ENCODE data around the gene CMTM8. TPM values are rescaled to one million over a fixed set of nuclear protein-coding genes. Genes with fewer than 3 reads are reported as not detected.
"Not testable (repeated sequence)": the region's sequence is repeated elsewhere in the genome, so short reads cannot be mapped to it uniquely, and the experiment has no call there.

Gene CMTM8
- total and polyA plus RNA-seq, 7 experiments from 2014 or later, result 7.4 to 13.6 (median 8.6) TPM

DNA sequence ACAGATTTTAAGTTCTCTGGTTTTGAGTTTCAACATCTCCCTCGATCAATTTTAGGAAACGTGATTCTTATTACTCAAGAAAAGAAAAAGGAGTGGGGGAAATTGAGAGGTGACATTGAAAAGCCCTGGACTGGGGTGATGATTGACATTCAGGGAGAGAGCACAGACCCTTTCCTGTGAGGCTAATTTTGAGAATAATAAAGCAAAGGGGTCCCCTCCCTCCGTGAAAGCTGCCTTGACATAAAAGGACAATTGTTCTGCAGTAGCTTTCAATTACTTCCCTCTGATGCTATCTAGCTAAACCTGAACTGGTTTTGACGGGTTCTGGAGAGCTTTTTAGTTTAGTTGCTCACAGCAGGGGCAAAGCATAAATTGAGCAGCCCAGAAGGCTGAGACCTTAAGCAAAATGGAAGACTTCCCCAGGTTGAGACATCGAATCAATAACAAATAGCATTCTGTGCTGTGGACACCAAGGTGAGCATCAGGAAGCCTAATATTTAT lies 14.4 kb upstream of the CMTM8 start:
- Mint-ChIP-seq H3K4me3 (no peak overlapping the region), H3K4me1 (peaks cover 0 to 7% (median 2%) of the 10 kb centered on the region in 7 donors), H3K36me3 (peaks cover 0 to 23% (median 1%) of the 10 kb centered on the region in 5 donors), H3K27ac (peak overlapping the region in 1 of 9 donors; percentile 36), H3K9me3 (peaks cover 0 to 21% (median 11%) of the 10 kb centered on the region in 11 donors), H3K27me3 (peaks cover 0 to 12% (median 0%) of the 10 kb centered on the region in 5 donors)
- POLR2A ChIA-PET, result no interaction called here
- no peaks in the 10 kb centered on the region for H3K36me3 ChIP-seq (ENCODE audit: control insufficient read depth in 2 of 3, insufficient read depth in 3 of 3, low read length in 3 of 3)
- no peaks in the 10 kb centered on the region for H3K27me3 ChIP-seq (ENCODE audit: control insufficient read depth in 2 of 2, insufficient read depth in 2 of 2, low read length in 2 of 2)
- ATAC-seq (no peak), DNase-seq (no peak)
- no peak overlapping the region for H3K4me3 ChIP-seq (ENCODE audit: low read length)
- no peaks in the 10 kb centered on the region for H3K9me3 ChIP-seq (ENCODE audit: control insufficient read depth in 2 of 3, low read length in 3 of 3)
- no peaks in the 10 kb centered on the region for H3K4me1 ChIP-seq (ENCODE audit: control insufficient read depth in 2 of 2, insufficient read depth in 2 of 2, low read length in 2 of 2)
- CTCF ChIA-PET, result no interaction called here
- no peak overlapping the region for H3K27ac ChIP-seq (ENCODE audit: low read depth, low read length)
- intact Hi-C loops (cut with micrococcal nuclease), result no loop called here

DNA sequence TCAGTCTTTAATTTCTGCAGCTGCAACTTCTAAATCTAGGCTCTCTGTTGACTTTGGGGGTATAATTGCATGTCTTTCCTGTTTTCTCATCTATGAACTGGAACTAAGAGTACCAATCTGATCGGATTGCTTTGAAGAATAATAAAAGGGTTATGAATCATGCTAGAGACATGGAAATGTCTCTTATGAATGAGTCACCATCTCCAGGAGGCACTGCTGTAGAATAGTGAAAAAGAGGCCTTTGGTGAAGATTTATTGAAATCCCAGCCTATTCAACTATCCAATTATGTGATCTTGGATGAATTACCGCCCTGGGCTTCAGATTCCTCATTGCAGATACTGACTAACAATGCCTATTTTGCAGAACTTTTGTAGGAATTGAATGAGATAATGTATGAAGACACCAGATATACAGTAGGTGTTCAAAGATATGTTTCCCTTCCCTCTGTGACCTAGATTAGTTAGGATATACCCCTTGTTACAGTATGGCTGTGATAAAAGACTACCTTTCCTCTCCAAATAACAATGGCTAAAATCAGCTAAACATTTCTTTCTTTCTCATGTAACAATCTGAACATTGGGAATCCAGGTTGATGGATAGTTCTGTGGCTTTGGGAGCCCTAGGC lies 11.5 kb upstream of the CMTM8 start:
- Histone ChIP-seq H3K4me1 (ENCODE audit: control insufficient read depth in 2 of 2, insufficient read depth in 2 of 2, low read length in 2 of 2) (no peaks in the 10 kb centered on the region), H3K36me3 (ENCODE audit: control insufficient read depth in 2 of 3, insufficient read depth in 3 of 3, low read length in 3 of 3) (no peaks in the 10 kb centered on the region), H3K27ac (ENCODE audit: low read depth, low read length) (no peak overlapping the region), H3K4me3 (ENCODE audit: low read length) (no peak overlapping the region), H3K27me3 (ENCODE audit: control insufficient read depth in 2 of 2, insufficient read depth in 2 of 2, low read length in 2 of 2) (no peaks in the 10 kb centered on the region), H3K9me3 (ENCODE audit: control insufficient read depth in 2 of 3, low read length in 3 of 3) (no peaks in the 10 kb centered on the region)
- ATAC-seq (no peak), DNase-seq (no peak)
- Mint-ChIP-seq H3K27ac (no peak overlapping the region), H3K27me3 (peaks cover 0 to 12% (median 0%) of the 10 kb centered on the region in 5 donors), H3K4me1 (peaks cover 0 to 5% (median 2%) of the 10 kb centered on the region in 7 donors), H3K36me3 (peaks cover 0 to 9% (median 0%) of the 10 kb centered on the region in 5 donors), H3K4me3 (no peak overlapping the region), H3K9me3 (peaks cover 0 to 6% (median 0%) of the 10 kb centered on the region in 11 donors)
- intact Hi-C loops (cut with micrococcal nuclease), result no loop called here
- POLR2A ChIA-PET, result no interaction called here
- CTCF ChIA-PET, result interaction anchor here (0.7 to 0.8 kb wide), 2 partner anchors 13 to 90 kb away, joined by 3 read pairs; no protein-coding TSS in a partner anchor

DNA sequence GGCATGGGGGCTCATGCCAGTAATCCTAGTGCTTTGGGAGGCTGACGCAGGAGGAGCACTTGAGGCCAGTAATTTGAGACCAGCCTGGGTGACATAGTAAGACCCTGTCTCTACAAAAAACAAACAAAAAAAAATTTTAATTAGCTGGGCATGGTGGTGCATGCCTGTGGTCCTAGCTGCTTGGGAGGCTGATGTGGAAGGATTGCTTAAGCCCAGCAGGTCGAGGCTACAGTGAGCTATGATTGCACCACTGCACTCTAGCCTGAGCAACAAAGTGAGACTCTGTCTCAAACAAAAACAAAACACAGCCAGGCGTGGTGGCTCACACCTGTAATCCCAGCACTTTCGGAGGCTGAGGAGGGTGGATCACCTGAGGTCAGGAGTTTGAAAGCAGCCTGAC lies 9.7 kb upstream of the CMTM8 start:
- H3K9me3 ChIP-seq (ENCODE audit: control insufficient read depth in 2 of 3, low read length in 3 of 3); DNase-seq; H3K4me3 ChIP-seq (ENCODE audit: low read length); H3K27ac Mint-ChIP-seq; H3K27me3 ChIP-seq (ENCODE audit: control insufficient read depth in 2 of 2, insufficient read depth in 2 of 2, low read length in 2 of 2); H3K4me1 Mint-ChIP-seq; CTCF ChIA-PET; H3K4me1 ChIP-seq (ENCODE audit: control insufficient read depth in 2 of 2, insufficient read depth in 2 of 2, low read length in 2 of 2); H3K27ac ChIP-seq (ENCODE audit: low read depth, low read length); ATAC-seq; intact Hi-C loops (cut with micrococcal nuclease); H3K9me3 Mint-ChIP-seq; H3K36me3 ChIP-seq (ENCODE audit: control insufficient read depth in 2 of 3, insufficient read depth in 3 of 3, low read length in 3 of 3); H3K36me3 Mint-ChIP-seq; POLR2A ChIA-PET; H3K4me3 Mint-ChIP-seq: not testable (repeated sequence)
- H3K27me3 Mint-ChIP-seq, result peaks cover 0 to 10% (median 0%) of the 10 kb centered on the region in 5 donors

DNA sequence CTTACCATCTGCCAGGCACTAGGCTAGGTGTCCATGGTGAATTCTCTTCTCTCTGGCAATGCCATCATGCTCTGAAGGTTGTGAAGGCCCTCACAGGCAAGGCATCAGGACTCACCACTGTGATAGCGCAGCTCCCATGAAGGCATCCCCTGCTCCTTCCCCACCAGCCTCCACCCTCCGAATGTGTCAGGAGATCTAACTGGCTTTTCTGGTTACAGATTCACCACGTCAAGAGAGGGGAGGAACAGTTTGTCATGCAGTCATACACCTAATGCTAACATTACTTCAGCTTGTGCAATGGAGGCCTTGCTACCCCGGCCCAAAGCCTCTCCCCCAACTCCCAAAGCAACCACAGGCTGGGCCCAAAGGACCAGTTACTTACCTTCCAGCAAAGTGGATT lies 8.9 kb upstream of the CMTM8 start:
- peaks cover 0 to 3% (median 0%) of the 10 kb centered on the region in 5 donors for H3K27me3 Mint-ChIP-seq
- no peak overlapping the region for H3K27ac Mint-ChIP-seq

DNA sequence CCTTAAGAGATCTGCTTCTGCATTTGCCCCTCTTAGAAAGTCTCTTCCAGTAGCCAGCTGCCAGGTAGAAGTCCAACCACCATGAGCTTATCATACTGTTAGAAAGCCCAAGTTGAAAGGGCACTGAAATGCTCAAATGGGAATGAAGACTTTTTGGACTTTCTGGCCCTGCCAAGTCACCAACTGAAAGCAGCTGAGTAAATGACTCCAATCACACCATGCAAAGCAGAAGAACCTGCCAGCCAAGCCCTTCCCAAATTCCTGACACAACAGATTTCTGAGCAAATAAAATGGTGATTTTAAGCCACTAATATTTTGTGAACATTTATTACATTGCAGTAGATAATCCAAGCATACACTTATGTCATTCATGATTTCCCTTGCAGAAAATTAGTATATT lies 2.1 kb upstream of the CMTM8 start:
- peak overlapping the region in 3 of 9 donors; percentile 2 to 63 (median 47) for H3K27ac Mint-ChIP-seq
- Histone ChIP-seq H3K9me3 (ENCODE audit: control insufficient read depth in 2 of 3, low read length in 3 of 3) (no peaks in the 10 kb centered on the region), H3K36me3 (ENCODE audit: control insufficient read depth in 2 of 3, insufficient read depth in 3 of 3, low read length in 3 of 3) (no peaks in the 10 kb centered on the region), H3K27me3 (ENCODE audit: control insufficient read depth in 2 of 2, insufficient read depth in 2 of 2, low read length in 2 of 2) (no peaks in the 10 kb centered on the region), H3K4me3 (ENCODE audit: low read length) (no peak overlapping the region), H3K27ac (ENCODE audit: low read depth, low read length) (no peak overlapping the region), H3K4me1 (ENCODE audit: control insufficient read depth in 2 of 2, insufficient read depth in 2 of 2, low read length in 2 of 2) (peaks cover 13 to 17% of the 10 kb centered on the region in 2 donors)
- H3K4me3 Mint-ChIP-seq, result peak overlapping the region in 7 of 10 donors; percentile 23 to 89 (median 77)
- intact Hi-C loops (cut with micrococcal nuclease), result loop anchor here (5.0 kb wide), 2 partner anchors 156 to 704 kb away; partner anchors contain the start of genes STT3B (in 2 of the 2) and CMTM7 (in 1 of the 2)
- peaks cover 0 to 16% (median 0%) of the 10 kb centered on the region in 5 donors for H3K36me3 Mint-ChIP-seq
- DNase-seq, result no peak
- peaks cover 0 to 27% (median 0%) of the 10 kb centered on the region in 5 donors for H3K27me3 Mint-ChIP-seq
- no peak for ATAC-seq
- peaks cover 0 to 11% (median 0%) of the 10 kb centered on the region in 11 donors for H3K9me3 Mint-ChIP-seq
- ChIA-PET CTCF (interaction anchor here (0.8 kb wide), 1 partner anchor 76 kb away, joined by 3 read pairs; no protein-coding TSS in a partner anchor), POLR2A (interaction anchor here (1.2 kb wide), 1 partner anchor 9 kb away, joined by 3 read pairs; no protein-coding TSS in a partner anchor)
- peaks cover 28 to 42% (median 32%) of the 10 kb centered on the region in 7 donors for H3K4me1 Mint-ChIP-seq

More for the DNA sequence above, 8.9 kb upstream of the CMTM8 start:
- no peaks in the 10 kb centered on the region for H3K36me3 ChIP-seq (ENCODE audit: control insufficient read depth in 2 of 3, insufficient read depth in 3 of 3, low read length in 3 of 3)
- intact Hi-C loops (cut with micrococcal nuclease), result no loop called here
- H3K9me3 ChIP-seq (ENCODE audit: control insufficient read depth in 2 of 3, low read length in 3 of 3), result no peaks in the 10 kb centered on the region
- Mint-ChIP-seq H3K4me1 (peaks cover 0 to 2% (median 0%) of the 10 kb centered on the region in 7 donors), H3K36me3 (peaks cover 0 to 9% (median 0%) of the 10 kb centered on the region in 5 donors), H3K9me3 (peaks cover 0 to 4% (median 0%) of the 10 kb centered on the region in 11 donors), H3K4me3 (no peak overlapping the region)
- H3K27me3 ChIP-seq (ENCODE audit: control insufficient read depth in 2 of 2, insufficient read depth in 2 of 2, low read length in 2 of 2), result no peaks in the 10 kb centered on the region
- POLR2A ChIA-PET, result interaction anchor here (0.6 kb wide), 1 partner anchor 650 kb away, joined by 3 read pairs; no protein-coding TSS in a partner anchor
- no peaks in the 10 kb centered on the region for H3K4me1 ChIP-seq (ENCODE audit: control insufficient read depth in 2 of 2, insufficient read depth in 2 of 2, low read length in 2 of 2)
- CTCF ChIA-PET, result interaction anchor here (1.4 kb wide), 1 partner anchor 11 kb away, joined by 3 read pairs; no protein-coding TSS in a partner anchor
- ATAC-seq (no peak), DNase-seq (no peak)
- no peak overlapping the region for H3K27ac ChIP-seq (ENCODE audit: low read depth, low read length)
- no peak overlapping the region for H3K4me3 ChIP-seq (ENCODE audit: low read length)

DNA sequence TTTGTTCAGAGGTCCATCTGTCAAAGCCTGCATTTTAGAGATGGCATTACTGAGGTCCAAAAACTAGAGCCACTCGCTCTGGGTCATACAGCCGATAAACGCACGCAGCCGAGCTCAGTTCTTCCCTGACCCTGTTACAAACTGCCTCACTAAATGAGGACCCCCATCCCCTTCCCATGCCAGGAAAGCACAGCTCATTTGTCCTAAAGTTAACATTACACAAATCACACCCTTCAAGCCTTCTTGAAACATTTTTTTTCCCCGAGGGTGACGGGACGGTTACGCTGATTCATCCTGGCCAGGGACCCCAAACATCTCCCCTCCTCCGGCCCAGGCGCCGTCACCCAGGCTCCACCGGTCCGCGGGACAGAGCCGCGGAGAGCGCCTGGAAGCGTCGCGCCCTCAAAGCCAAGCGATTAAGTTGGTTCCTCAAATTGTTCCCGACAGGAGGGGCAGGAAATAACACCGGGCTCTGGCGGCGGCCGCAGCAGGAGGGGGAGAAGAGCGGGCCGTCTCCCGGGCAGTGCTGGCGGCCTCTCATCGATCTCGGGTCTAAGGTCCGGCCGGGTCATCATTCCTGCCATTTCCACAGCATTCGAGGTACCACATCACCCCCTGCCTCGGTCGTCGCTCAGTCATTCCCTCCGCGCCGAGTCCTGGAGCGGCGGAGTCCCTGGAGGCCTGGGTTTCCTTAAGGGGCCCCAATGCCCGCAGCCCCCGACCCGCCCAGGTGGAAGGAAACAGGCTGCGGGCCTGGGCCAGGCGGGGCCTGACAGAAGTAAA lies 619 bp upstream of the CMTM8 start:
- CTCF ChIA-PET, result interaction anchor here (3.9 kb wide), 1 partner anchor 50 kb away, joined by 32 read pairs; no protein-coding TSS in a partner anchor
- Histone ChIP-seq H3K27me3 (ENCODE audit: control insufficient read depth in 2 of 2, insufficient read depth in 2 of 2, low read length in 2 of 2) (no peaks in the 10 kb centered on the region), H3K9me3 (ENCODE audit: control insufficient read depth in 2 of 3, low read length in 3 of 3) (no peaks in the 10 kb centered on the region), H3K27ac (ENCODE audit: low read depth, low read length) (peak overlapping the region; percentile 43), H3K4me3 (ENCODE audit: low read length) (peak overlapping the region; percentile 50), H3K4me1 (ENCODE audit: control insufficient read depth in 2 of 2, insufficient read depth in 2 of 2, low read length in 2 of 2) (peaks cover 13 to 17% of the 10 kb centered on the region in 2 donors), H3K36me3 (ENCODE audit: control insufficient read depth in 2 of 3, insufficient read depth in 3 of 3, low read length in 3 of 3) (no peaks in the 10 kb centered on the region)
- Mint-ChIP-seq H3K4me1 (peaks cover 34 to 55% (median 46%) of the 10 kb centered on the region in 7 donors), H3K36me3 (peaks cover 0 to 19% (median 3%) of the 10 kb centered on the region in 5 donors), H3K27me3 (peaks cover 0 to 25% (median 0%) of the 10 kb centered on the region in 5 donors), H3K4me3 (peak overlapping the region; percentile 54 to 89 (median 84)), H3K27ac (peak overlapping the region in 7 of 9 donors; percentile 28 to 78 (median 60)), H3K9me3 (peaks cover 0 to 11% (median 0%) of the 10 kb centered on the region in 11 donors)
- ATAC-seq (no peak), DNase-seq (no peak)
- intact Hi-C loops (cut with micrococcal nuclease), result loop anchor here (1.0 to 5.0 kb wide), 12 partner anchors 58 to 706 kb away; partner anchors contain the start of genes CMTM6 (in 2 of the 2), DYNC1LI1 (in 2 of the 2), STT3B (in 2 of the 2) and CMTM7 (in 1 of the 2)
- POLR2A ChIA-PET, result interaction anchor here (1.2 to 2.7 kb wide), 4 partner anchors 49 to 97 kb away, joined by 3 to 30 read pairs (median 5); no protein-coding TSS in a partner anchor

Data from naive thymus-derived CD4-positive, alpha-beta T cell (primary cell).